Measurements from ENCODE around the gene CINP. TPM values are rescaled to one million over a fixed set of nuclear protein-coding genes. Genes with fewer than 3 reads are reported as not detected.

The CINP gene
- total and polyA plus RNA-seq, 4 donors: 25.1 to 34.6 (median 30.2) TPM

GRCh38 chr14:102320671-102321455 is 41.8 kb downstream of the CINP start:
- Histone ChIP-seq H3K27ac (ENCODE audit: low read depth in 1 of 2, low read length in 2 of 2) (peak overlapping the region in 1 of 2 donors; percentile 91), H3K36me3 (ENCODE audit: control insufficient read depth in 4 of 4, insufficient read depth in 3 of 4, low read depth in 1 of 4, low read length in 3 of 4) (peaks cover 0 to 1% (median 0%) of the 10 kb centered on the region in 4 donors), H3K27me3 (ENCODE audit: control insufficient read depth in 4 of 4, insufficient read depth in 4 of 4, low read length in 3 of 4) (no peaks in the 10 kb centered on the region), H3K9ac (ENCODE audit: low read depth in 1 of 2, low read length in 2 of 2) (peak overlapping the region; percentile 49 to 92), H3K9me3 (ENCODE audit: control insufficient read depth in 4 of 4, low read length in 3 of 4) (no peaks in the 10 kb centered on the region), H3K4me3 (ENCODE audit: low read depth in 1 of 3, low read length in 3 of 3) (peak overlapping the region in 1 of 3 donors; percentile 91), H3K4me1 (ENCODE audit: control insufficient read depth in 4 of 4, insufficient read depth in 4 of 4, low read length in 3 of 4) (peaks cover 4 to 48% (median 37%) of the 10 kb centered on the region in 4 donors)
- WGBS: 92% methylated on average over 17 of the region's 17 CpGs
- TF ChIP-seq EGR1 (IDR thresholded peaks at IDR 0.05; ENCODE audit: low read depth in 2 of 2) (no peak), ATF3 (IDR thresholded peaks at IDR 0.05) (no peak), SP1 (IDR thresholded peaks at IDR 0.05) (peak; percentile 36), FOXA2 (IDR thresholded peaks at IDR 0.05) (no peak), GABPA (IDR thresholded peaks at IDR 0.05 in 1 of 2, conservative IDR thresholded peaks at IDR 0.05 in 1 of 2) (no peak), RXRA (IDR thresholded peaks at IDR 0.05) (peak in 1 of 2 donors; percentile 61), HNF4G (IDR thresholded peaks at IDR 0.05) (no peak), HNF4A (conservative IDR thresholded peaks at IDR 0.05) (peak; percentile 68 to 87), RAD21 (IDR thresholded peaks at IDR 0.05) (no peak), TAF1 (conservative IDR thresholded peaks at IDR 0.05) (no peak)
- TF ChIP-seq, protein P1, sequence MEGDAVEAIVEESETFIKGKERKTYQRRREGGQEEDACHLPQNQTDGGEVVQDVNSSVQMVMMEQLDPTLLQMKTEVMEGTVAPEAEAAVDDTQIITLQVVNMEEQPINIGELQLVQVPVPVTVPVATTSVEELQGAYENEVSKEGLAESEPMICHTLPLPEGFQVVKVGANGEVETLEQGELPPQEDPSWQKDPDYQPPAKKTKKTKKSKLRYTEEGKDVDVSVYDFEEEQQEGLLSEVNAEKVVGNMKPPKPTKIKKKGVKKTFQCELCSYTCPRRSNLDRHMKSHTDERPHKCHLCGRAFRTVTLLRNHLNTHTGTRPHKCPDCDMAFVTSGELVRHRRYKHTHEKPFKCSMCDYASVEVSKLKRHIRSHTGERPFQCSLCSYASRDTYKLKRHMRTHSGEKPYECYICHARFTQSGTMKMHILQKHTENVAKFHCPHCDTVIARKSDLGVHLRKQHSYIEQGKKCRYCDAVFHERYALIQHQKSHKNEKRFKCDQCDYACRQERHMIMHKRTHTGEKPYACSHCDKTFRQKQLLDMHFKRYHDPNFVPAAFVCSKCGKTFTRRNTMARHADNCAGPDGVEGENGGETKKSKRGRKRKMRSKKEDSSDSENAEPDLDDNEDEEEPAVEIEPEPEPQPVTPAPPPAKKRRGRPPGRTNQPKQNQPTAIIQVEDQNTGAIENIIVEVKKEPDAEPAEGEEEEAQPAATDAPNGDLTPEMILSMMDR (IDR thresholded peaks at IDR 0.05; ENCODE audit: low read depth, low read length, missing input control): no peak
- TF ChIP-seq, protein P2, sequence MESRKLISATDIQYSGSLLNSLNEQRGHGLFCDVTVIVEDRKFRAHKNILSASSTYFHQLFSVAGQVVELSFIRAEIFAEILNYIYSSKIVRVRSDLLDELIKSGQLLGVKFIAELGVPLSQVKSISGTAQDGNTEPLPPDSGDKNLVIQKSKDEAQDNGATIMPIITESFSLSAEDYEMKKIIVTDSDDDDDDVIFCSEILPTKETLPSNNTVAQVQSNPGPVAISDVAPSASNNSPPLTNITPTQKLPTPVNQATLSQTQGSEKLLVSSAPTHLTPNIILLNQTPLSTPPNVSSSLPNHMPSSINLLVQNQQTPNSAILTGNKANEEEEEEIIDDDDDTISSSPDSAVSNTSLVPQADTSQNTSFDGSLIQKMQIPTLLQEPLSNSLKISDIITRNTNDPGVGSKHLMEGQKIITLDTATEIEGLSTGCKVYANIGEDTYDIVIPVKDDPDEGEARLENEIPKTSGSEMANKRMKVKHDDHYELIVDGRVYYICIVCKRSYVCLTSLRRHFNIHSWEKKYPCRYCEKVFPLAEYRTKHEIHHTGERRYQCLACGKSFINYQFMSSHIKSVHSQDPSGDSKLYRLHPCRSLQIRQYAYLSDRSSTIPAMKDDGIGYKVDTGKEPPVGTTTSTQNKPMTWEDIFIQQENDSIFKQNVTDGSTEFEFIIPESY (IDR thresholded peaks at IDR 0.05): no peak
- DNase-seq (ENCODE audit: low spot score): no peak

GRCh38 chr14:102320033-102320660 is 42.5 kb downstream of the CINP start:
- H3K36me3 ChIP-seq (ENCODE audit: control insufficient read depth in 4 of 4, insufficient read depth in 3 of 4, low read depth in 1 of 4, low read length in 3 of 4): no peaks in the 10 kb centered on the region
- 5% methylated on average over 30 of the region's 30 CpGs for WGBS
- H3K4me1 ChIP-seq (ENCODE audit: control insufficient read depth in 4 of 4, insufficient read depth in 4 of 4, low read length in 3 of 4): peaks cover 4 to 49% (median 37%) of the 10 kb centered on the region in 4 donors
- H3K27ac ChIP-seq (ENCODE audit: low read depth in 1 of 2, low read length in 2 of 2): peak overlapping the region; percentile 76 to 91
- no peaks in the 10 kb centered on the region for H3K9me3 ChIP-seq (ENCODE audit: control insufficient read depth in 4 of 4, low read length in 3 of 4)
- no peaks in the 10 kb centered on the region for H3K27me3 ChIP-seq (ENCODE audit: control insufficient read depth in 4 of 4, insufficient read depth in 4 of 4, low read length in 3 of 4)
- TF ChIP-seq REST (IDR thresholded peaks at IDR 0.05): no peak
- TF ChIP-seq RXRA (IDR thresholded peaks at IDR 0.05): no peak
- no peak for TF ChIP-seq GABPA (IDR thresholded peaks at IDR 0.05 in 1 of 2, conservative IDR thresholded peaks at IDR 0.05 in 1 of 2)
- TF ChIP-seq, protein P1 (IDR thresholded peaks at IDR 0.05; ENCODE audit: low read depth, low read length, missing input control): no peak
- no peak for TF ChIP-seq HNF4G (IDR thresholded peaks at IDR 0.05)
- TF ChIP-seq RAD21 (IDR thresholded peaks at IDR 0.05): no peak
- TF ChIP-seq, protein P2 (IDR thresholded peaks at IDR 0.05): no peak
- TF ChIP-seq HNF4A (conservative IDR thresholded peaks at IDR 0.05): no peak
- no peak for TF ChIP-seq FOXA1 (IDR thresholded peaks at IDR 0.05)
- no peak for TF ChIP-seq MAX (IDR thresholded peaks at IDR 0.05)
- H3K4me3 ChIP-seq (ENCODE audit: low read depth in 1 of 3, low read length in 3 of 3): peak overlapping the region; percentile 80 to 91 (median 87)
- DNase-seq (ENCODE audit: low spot score): peak; percentile 68
- peak overlapping the region; percentile 49 to 92 for H3K9ac ChIP-seq (ENCODE audit: low read depth in 1 of 2, low read length in 2 of 2)

Measured in liver (tissue), 9 donors.